ENCODE data around the gene CNOT4.
"Not testable (repeated sequence)": the region's sequence is repeated elsewhere in the genome, so short reads cannot be mapped to it uniquely, and the experiment has no call there.

The CNOT4 gene

DNA sequence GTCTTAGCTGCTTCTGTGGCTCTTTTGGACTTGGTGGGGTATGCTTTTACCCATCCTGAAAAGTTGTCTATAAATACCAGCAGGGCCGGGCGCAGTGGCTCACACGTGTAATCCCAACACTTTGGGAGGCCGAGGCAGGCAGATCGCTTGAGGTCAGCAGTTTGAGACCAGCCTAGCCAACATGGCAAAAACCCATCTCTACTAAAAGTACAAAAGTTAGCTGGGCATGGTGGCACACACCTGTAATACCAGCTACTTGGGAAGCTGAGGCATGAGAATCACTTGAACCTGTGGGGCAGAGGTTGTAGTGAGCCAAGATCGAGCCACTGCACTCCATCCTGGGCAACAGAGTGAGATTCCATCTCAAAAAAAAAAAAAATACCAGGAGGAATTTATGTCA lies 188.9 kb downstream of the CNOT4 start:
- not testable (repeated sequence) for DNase-seq

- no peak for DNase-seq
Measured at GRCh38 chr7:135320268-135320667, 189.6 kb downstream of the CNOT4 start.

- DNase-seq, result no peak
Measured at GRCh38 chr7:135317676-135318325, 192.1 kb downstream of the CNOT4 start.

DNA sequence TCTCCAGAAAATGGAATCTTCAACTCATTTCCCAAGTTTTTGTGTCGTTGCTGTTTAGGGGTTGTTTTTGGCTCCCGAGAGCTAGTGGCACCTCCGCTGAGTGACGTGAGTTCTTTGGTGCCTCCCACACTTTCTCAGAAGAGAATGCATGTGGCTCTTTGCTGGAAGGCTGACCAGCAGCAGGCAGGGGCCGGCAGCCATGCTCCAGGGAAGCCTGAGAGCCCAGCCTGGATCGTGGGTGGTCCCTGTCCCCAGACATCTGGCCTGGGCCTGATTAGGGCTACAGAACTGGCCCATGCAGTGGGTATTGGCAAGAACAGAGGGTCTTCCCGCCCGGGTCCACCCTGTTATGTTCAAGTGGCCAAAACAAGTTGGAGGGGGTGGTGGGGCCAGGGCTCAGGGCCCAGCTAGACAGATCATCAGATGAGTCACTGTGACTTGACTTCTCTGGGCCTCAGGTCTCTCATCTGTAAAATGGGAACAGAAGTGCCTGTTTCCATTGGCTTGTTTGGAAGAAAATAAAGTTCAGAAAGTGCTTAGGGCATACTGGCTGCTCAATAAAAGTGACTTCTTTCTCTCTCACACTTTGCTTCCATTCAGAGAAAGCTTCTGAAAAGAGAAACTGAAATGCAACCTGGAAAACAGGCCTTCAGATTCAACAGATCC lies 193.1 kb downstream of the CNOT4 start:
- DNase-seq, result no peak

DNA sequence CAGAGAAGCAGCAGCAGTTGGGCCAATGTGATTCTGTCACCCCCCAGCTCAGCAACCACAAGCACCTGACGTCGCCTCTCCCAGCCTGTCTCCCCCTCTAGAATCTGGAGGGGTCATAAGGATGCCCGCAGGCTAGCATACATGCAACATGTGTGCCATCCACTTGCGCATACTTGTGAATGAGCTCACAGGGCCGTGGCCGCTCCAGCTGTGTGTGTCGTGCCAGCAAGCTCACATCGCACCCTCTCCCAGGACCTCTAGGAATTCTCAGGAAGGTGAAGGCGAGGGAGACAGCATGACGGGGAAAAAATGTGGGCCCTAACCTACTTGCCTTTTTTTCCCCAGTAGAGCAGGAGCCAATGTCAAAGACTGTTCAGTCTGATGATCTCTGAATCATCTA lies 195.9 kb downstream of the CNOT4 start:
- DNase-seq, result no peak

All from activated T-cell treated with anti-CD3 and anti-CD28 coated beads, Interleukin-2, amount 50 U/mL, for 48 hours (primary cell).